Fibroblast of lung (primary cell): ENCODE data around the gene ASB6. TPM values are rescaled to one million over a fixed set of nuclear protein-coding genes. Genes with fewer than 3 reads are reported as not detected.

ENCODE experiments used
- DNase-seq, 2 donors: peaks; one replicate each; pipeline versions ENCODE4 v3.0.0 to v3.0.0-alpha.2; 2010; ENCODE audit warnings: low read depth in 2 of 2
- H2AFZ ChIP-seq: 2 replicates; pipeline ENCODE4 v1.5.1; 2012; ENCODE audit warnings: low read length, control low read depth, inconsistent platforms
- H3K27ac ChIP-seq: 2 replicates; pipeline ENCODE4 v1.5.1; 2011; ENCODE audit warnings: low read length, control low read depth; ENCODE audit not compliant: insufficient read depth
- H3K27me3 ChIP-seq: 2 replicates; pipeline ENCODE4 v1.5.1; 2011; ENCODE audit warnings: mild to moderate bottlenecking, low read length; ENCODE audit not compliant: control insufficient read depth, insufficient read depth
- H3K36me3 ChIP-seq: 2 replicates; pipeline ENCODE4 v1.5.1; 2011; ENCODE audit warnings: low read length; ENCODE audit not compliant: control insufficient read depth, insufficient read depth
- H3K4me1 ChIP-seq: 2 replicates; pipeline ENCODE4 v1.5.1; 2011; ENCODE audit warnings: low read length; ENCODE audit not compliant: control insufficient read depth, insufficient read depth; ENCODE audit errors: extremely low read depth
- H3K4me2 ChIP-seq: 2 replicates; pipeline ENCODE4 v1.5.1; 2011; ENCODE audit warnings: low read length, control low read depth; ENCODE audit not compliant: insufficient read depth; ENCODE audit errors: extremely low read depth
- H3K4me3 ChIP-seq, 4 experiments: fragments of 200-600 bp in 1 of 4; sonication (generic) in 1 of 4; replicated peaks in 1 of 4; 2 replicates each; pipeline ENCODE4 v1.5.1; 2011 to 2016; ENCODE audit warnings: low read length in 4 of 4, low read depth in 3 of 4, mild to moderate bottlenecking in 3 of 4, control low read depth in 2 of 4, inconsistent platforms in 1 of 4, mixed read lengths in 1 of 4; ENCODE audit not compliant: insufficient read depth in 1 of 4; ENCODE audit errors: control extremely low read depth in 1 of 4
- H3K79me2 ChIP-seq: 2 replicates; pipeline ENCODE4 v1.5.1; 2012; ENCODE audit warnings: mild to moderate bottlenecking, low read length, inconsistent platforms; ENCODE audit not compliant: control insufficient read depth, insufficient read depth
- H3K9ac ChIP-seq: 2 replicates; pipeline ENCODE4 v1.5.1; 2011; ENCODE audit warnings: mild to moderate bottlenecking, low read length, control low read depth; ENCODE audit not compliant: insufficient read depth
- H3K9me3 ChIP-seq: 2 replicates; pipeline ENCODE4 v1.5.1; 2012; ENCODE audit warnings: low read depth, low read length; ENCODE audit not compliant: control insufficient read depth, insufficient read depth
- H4K20me1 ChIP-seq: 2 replicates; pipeline ENCODE4 v1.5.1; 2011; ENCODE audit warnings: low read length; ENCODE audit not compliant: control insufficient read depth, insufficient read depth; ENCODE audit errors: extremely low read depth
- CTCF ChIP-seq, 2 donors: IDR thresholded peaks in 1 of 2; conservative IDR thresholded peaks in 1 of 2; 1 replicate in 1 of 2; 2 replicates in 1 of 2; pipeline ENCODE4 v1.5.1; 2011 to 2012; ENCODE audit warnings: low read length in 2 of 2, control low read depth in 1 of 2, inconsistent platforms in 1 of 2, low read depth in 1 of 2, mild to moderate bottlenecking in 1 of 2
- EZH2 ChIP-seq: IDR thresholded peaks from 2 replicates; pipeline ENCODE4 v1.5.1; 2012; ENCODE audit warnings: low read length, control low read depth, mild to moderate bottlenecking; ENCODE audit errors: missing control alignments
- polyA plus RNA-seq, 2 donors: library from polyadenylated mRNA; depleted of rRNA in 1 of 2; stranded (reverse) in 1 of 2; unstranded in 1 of 2; fragments of >200 nt; gene quantifications; 2 replicates each; pipeline ENCODE4 v1.2.1, GENCODE V29; 2011 to 2012; ENCODE audit warnings: missing spikeins in 1 of 2
- total RNA-seq: library from RNA; depleted of rRNA; stranded (reverse); fragments of >200 nt; gene quantifications from 2 replicates; pipeline ENCODE4 v1.2.1, GENCODE V29; 2014

ASB6 gene
- total and polyA plus RNA-seq, 2 donors (not counting 1 experiment from before 2014, with no cell fraction given) = 14.4 to 15.4 TPM

GRCh38 chr9:129643706-129644105, 1.8 kb upstream of the ASB6 start:
- Histone ChIP-seq H2AFZ (no peak overlapping the region), H3K79me2 (peaks cover 29% of the 10 kb centered on the region), H3K27me3 (no peaks in the 10 kb centered on the region), H3K4me2 (no peak overlapping the region), H3K36me3 (peaks cover under 1% of the 10 kb centered on the region), H3K4me3 (no peak overlapping the region), H3K9ac (no peak overlapping the region), H3K9me3 (no peaks in the 10 kb centered on the region), H4K20me1 (no peaks in the 10 kb centered on the region), H3K4me1 (peaks cover 13% of the 10 kb centered on the region), H3K27ac (no peak overlapping the region)
- TF ChIP-seq CTCF (conservative IDR thresholded peaks at IDR 0.05 in 1 of 2, IDR thresholded peaks at IDR 0.05 in 1 of 2; ENCODE audit: low read depth in 1 of 2, low read length in 2 of 2) (no peak), EZH2 (no peak)
- DNase-seq = no peak

- Histone ChIP-seq H3K9ac (peak overlapping the region; percentile 91), H3K27me3 (no peaks in the 10 kb centered on the region), H3K4me2 (peak overlapping the region; percentile 96), H3K79me2 (peaks cover 36% of the 10 kb centered on the region), H2AFZ (no peak overlapping the region), H4K20me1 (no peaks in the 10 kb centered on the region), H3K9me3 (no peaks in the 10 kb centered on the region), H3K27ac (peak overlapping the region; percentile 83), H3K4me1 (peaks cover 9% of the 10 kb centered on the region), H3K36me3 (peaks cover 15% of the 10 kb centered on the region), H3K4me3 (peak overlapping the region; percentile 73 to 95 (median 94))
- TF ChIP-seq CTCF (conservative IDR thresholded peaks at IDR 0.05 in 1 of 2, IDR thresholded peaks at IDR 0.05 in 1 of 2; ENCODE audit: low read depth in 1 of 2, low read length in 2 of 2) (no peak), EZH2 (no peak)
- DNase-seq = no peak
These were observed 841 bp downstream of the ASB6 start for GRCh38 chr9:129640871-129641749.

GRCh38 chr9:129640086-129640870, 1.7 kb downstream of the ASB6 start:
- H3K27ac ChIP-seq = peak overlapping the region; percentile 83
- H3K4me1 ChIP-seq = peaks cover 9% of the 10 kb centered on the region
- H4K20me1 ChIP-seq = no peaks in the 10 kb centered on the region
- no peak for TF ChIP-seq CTCF (conservative IDR thresholded peaks at IDR 0.05 in 1 of 2, IDR thresholded peaks at IDR 0.05 in 1 of 2; ENCODE audit: low read depth in 1 of 2, low read length in 2 of 2)
- TF ChIP-seq EZH2 = no peak
- no peaks in the 10 kb centered on the region for H3K9me3 ChIP-seq
- peak; percentile 36 to 83 for DNase-seq
- H3K27me3 ChIP-seq = no peaks in the 10 kb centered on the region
- H3K9ac ChIP-seq = peak overlapping the region; percentile 91
- peaks cover 20% of the 10 kb centered on the region for H3K36me3 ChIP-seq
- H3K4me3 ChIP-seq = peak overlapping the region; percentile 73 to 95 (median 94)
- peaks cover 37% of the 10 kb centered on the region for H3K79me2 ChIP-seq
- no peak overlapping the region for H2AFZ ChIP-seq
- H3K4me2 ChIP-seq = peak overlapping the region; percentile 96
